SK-N-SH treated with all-trans-retinoic acid at 6 μM for 48 hours (cell line): ENCODE measurements around the gene TEAD4.

ENCODE experiments used
- CREB5 ChIP-seq: fragments of 250-450 bp; sonication (Bioruptor Pico); IDR thresholded peaks from 2 replicates; pipeline ENCODE4 v1.5.1; 2020; ENCODE audit warnings: low read depth, mild to moderate bottlenecking, moderate library complexity
- CSRNP3 ChIP-seq: fragments of 250-450 bp; sonication (Bioruptor Pico); IDR thresholded peaks from 2 replicates; pipeline ENCODE4 v1.5.1; 2021; ENCODE audit warnings: mild to moderate bottlenecking, moderate library complexity
- RARB ChIP-seq: fragments of 250-450 bp; sonication (Bioruptor Pico); IDR thresholded peaks from 2 replicates; pipeline ENCODE4 v1.8.0; 2021; ENCODE audit warnings: mild to moderate bottlenecking, moderate library complexity
- TOX ChIP-seq: fragments of 250-450 bp; sonication (Bioruptor Pico); IDR thresholded peaks from 2 replicates; pipeline ENCODE4 v1.8.0; 2021; ENCODE audit warnings: mild to moderate bottlenecking, moderate library complexity, borderline replicate concordance
- ZFP30 ChIP-seq: fragments of 450-650 bp; formaldehyde crosslinking; IDR thresholded peaks from 2 replicates; pipeline ENCODE4 v1.5.0; 2022; ENCODE audit warnings: mild to moderate bottlenecking, moderate library complexity

- no peak for TF ChIP-seq CREB5 (CRISPR knock-in tag)
- TF ChIP-seq CSRNP3 (CRISPR knock-in tag) = no peak
- TF ChIP-seq RARB (CRISPR knock-in tag) = no peak
- TF ChIP-seq TOX = no peak
- TF ChIP-seq ZFP30 (CRISPR knock-in tag) = no peak
Observed at GRCh38 chr12:3005736-3006135, 46.5 kb downstream of the TEAD4 start.
